Adrenal gland (tissue), 5 donors: ENCODE results near the gene NPTX2.

ENCODE experiments used
- POLR2A ChIP-seq, 2 donors: fragments of 450-650 bp; IDR thresholded peaks; one replicate each; pipeline ENCODE4 v1.6.1; 2017; ENCODE audit warnings: antibody characterized with exemption in 2 of 2, mild to moderate bottlenecking in 2 of 2, moderate library complexity in 1 of 2
- TF ChIP-seq, protein P1 (sequence below), 6 experiments: fragments of 450-650 bp in 4 of 6; fragments of 200-600 bp in 2 of 6; sonication (generic) in 1 of 6; IDR thresholded peaks; 1 replicate in 5 of 6; 2 replicates in 1 of 6; pipeline versions ENCODE4 v1.5.1 to v1.8.0; 2016 to 2021; ENCODE audit warnings: antibody characterized with exemption in 6 of 6, mild to moderate bottlenecking in 2 of 6, moderate library complexity in 1 of 6
- donor health status: DM: no; HTN: no; CAD: no.

DNA sequence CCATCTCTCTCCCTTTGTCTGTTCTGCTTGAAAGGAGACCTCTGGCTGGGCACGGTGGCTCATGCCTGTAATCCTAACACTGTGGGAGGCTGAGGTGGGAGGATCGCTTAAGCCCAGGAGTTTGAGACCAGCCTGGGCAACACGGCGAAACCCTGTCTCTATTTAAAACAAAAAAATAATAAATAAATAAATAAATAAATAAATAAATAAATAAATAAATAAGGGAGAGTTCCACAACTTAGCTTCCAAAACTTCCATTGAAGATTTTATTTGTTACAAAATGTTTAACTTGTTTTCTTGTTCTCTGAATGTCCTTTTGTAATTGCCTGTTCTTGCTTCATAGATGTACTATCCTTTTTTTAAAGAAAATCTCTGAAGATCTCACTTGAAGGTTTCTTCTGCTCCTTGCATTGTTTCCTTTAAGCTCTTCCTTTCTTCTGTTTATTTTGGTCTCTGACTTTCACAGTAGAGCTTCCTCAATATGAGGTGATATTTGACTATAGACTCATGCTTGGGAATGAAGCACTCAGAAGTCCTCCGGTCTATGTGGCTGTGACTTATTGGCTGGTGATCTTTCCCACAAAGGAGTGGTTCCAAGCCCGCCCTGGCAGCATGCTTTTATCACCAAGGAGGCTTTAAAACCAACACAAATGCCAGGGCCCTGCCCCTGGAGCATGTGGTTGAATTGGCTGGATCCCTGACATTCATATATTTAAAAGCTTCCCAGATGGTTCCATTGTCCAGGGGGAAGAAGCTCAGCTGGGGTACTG lies 18.1 kb upstream of the NPTX2 start:
- TF ChIP-seq, protein P1, sequence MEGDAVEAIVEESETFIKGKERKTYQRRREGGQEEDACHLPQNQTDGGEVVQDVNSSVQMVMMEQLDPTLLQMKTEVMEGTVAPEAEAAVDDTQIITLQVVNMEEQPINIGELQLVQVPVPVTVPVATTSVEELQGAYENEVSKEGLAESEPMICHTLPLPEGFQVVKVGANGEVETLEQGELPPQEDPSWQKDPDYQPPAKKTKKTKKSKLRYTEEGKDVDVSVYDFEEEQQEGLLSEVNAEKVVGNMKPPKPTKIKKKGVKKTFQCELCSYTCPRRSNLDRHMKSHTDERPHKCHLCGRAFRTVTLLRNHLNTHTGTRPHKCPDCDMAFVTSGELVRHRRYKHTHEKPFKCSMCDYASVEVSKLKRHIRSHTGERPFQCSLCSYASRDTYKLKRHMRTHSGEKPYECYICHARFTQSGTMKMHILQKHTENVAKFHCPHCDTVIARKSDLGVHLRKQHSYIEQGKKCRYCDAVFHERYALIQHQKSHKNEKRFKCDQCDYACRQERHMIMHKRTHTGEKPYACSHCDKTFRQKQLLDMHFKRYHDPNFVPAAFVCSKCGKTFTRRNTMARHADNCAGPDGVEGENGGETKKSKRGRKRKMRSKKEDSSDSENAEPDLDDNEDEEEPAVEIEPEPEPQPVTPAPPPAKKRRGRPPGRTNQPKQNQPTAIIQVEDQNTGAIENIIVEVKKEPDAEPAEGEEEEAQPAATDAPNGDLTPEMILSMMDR (IDR thresholded peaks at IDR 0.05) = no peak
- TF ChIP-seq POLR2A (IDR thresholded peaks at IDR 0.05) = no peak
